Common myeloid progenitor, CD34-positive (primary cell): ENCODE results near the gene TOMM5.

Experiments
- CTCF ChIA-PET: fragments of 350-600 bp; sonication (Branson Sonifier 250); formaldehyde crosslinking; loops from one replicate; lab custom pipeline; 2021; ENCODE audit warnings: antibody characterized with exemption; lab: Charles Lee
- POLR2A ChIA-PET: fragments of 350-600 bp; sonication (Branson Sonifier 250); formaldehyde crosslinking; loops from one replicate; lab custom pipeline; 2021; ENCODE audit warnings: antibody characterized with exemption; lab: Charles Lee
- DNase-seq, 3 donors: peaks; one replicate each; pipeline versions ENCODE4 v3.0.0 to v3.0.0-alpha.2; 2013
- H3K27ac ChIP-seq, 2 experiments: 1 replicate in 1 of 2; 2 replicates in 1 of 2; pipeline ENCODE4 v1.7.0; 2013; ENCODE audit warnings: inconsistent platforms in 2 of 2, low read length in 2 of 2, mild to moderate bottlenecking in 2 of 2, low read depth in 1 of 2, moderate library complexity in 1 of 2; ENCODE audit not compliant: severe bottlenecking in 2 of 2, insufficient read depth in 1 of 2, poor library complexity in 1 of 2
- H3K27me3 ChIP-seq, 5 experiments: replicated peaks in 2 of 5; 1 replicate in 3 of 5; 2 replicates in 2 of 5; pipeline versions ENCODE4 v1.6.1 to v1.7.0; 2013; ENCODE audit warnings: low read length in 4 of 5, mild to moderate bottlenecking in 2 of 5, moderate library complexity in 2 of 5, inconsistent platforms in 1 of 5; ENCODE audit not compliant: insufficient read depth in 5 of 5, control insufficient read depth in 4 of 5
- H3K36me3 ChIP-seq, 4 experiments: 1 replicate in 2 of 4; 2 replicates in 2 of 4; pipeline versions ENCODE4 v1.6.1 to v1.7.0; 2013; ENCODE audit warnings: low read length in 3 of 4, control low read depth in 1 of 4, mild to moderate bottlenecking in 1 of 4; ENCODE audit not compliant: control insufficient read depth in 4 of 4, insufficient read depth in 4 of 4
- H3K4me1 ChIP-seq, 4 experiments: 1 replicate in 3 of 4; 2 replicates in 1 of 4; pipeline versions ENCODE4 v1.6.1 to v1.7.1; 2013; ENCODE audit warnings: low read length in 3 of 4, mild to moderate bottlenecking in 3 of 4, control low read depth in 1 of 4, inconsistent platforms in 1 of 4, moderate library complexity in 1 of 4; ENCODE audit not compliant: control insufficient read depth in 4 of 4, insufficient read depth in 4 of 4; ENCODE audit errors: control extremely low read depth in 1 of 4
- H3K4me3 ChIP-seq, 7 experiments: 1 replicate in 4 of 7; 2 replicates in 3 of 7; pipeline versions ENCODE4 v1.5.1 to v1.7.0; 2013; ENCODE audit warnings: mild to moderate bottlenecking in 7 of 7, low read length in 6 of 7, moderate library complexity in 6 of 7, inconsistent platforms in 2 of 7, low read depth in 2 of 7, control low read depth in 1 of 7; ENCODE audit not compliant: insufficient read depth in 4 of 7, control insufficient read depth in 1 of 7; ENCODE audit errors: extremely low read depth in 1 of 7
- H3K9me3 ChIP-seq, 5 experiments: 1 replicate in 4 of 5; 2 replicates in 1 of 5; pipeline versions ENCODE4 v1.6.1 to v1.7.1; 2013; ENCODE audit warnings: low read length in 4 of 5, mild to moderate bottlenecking in 2 of 5, inconsistent platforms in 1 of 5, low read depth in 1 of 5, moderate library complexity in 1 of 5; ENCODE audit not compliant: control insufficient read depth in 4 of 5, insufficient read depth in 2 of 5; ENCODE audit errors: control extremely low read depth in 1 of 5
- WGBS: methylation state at CpG from one replicate; pipeline ENCODE4 v1.1.5; 2013; ENCODE audit not compliant: insufficient coverage; 5-methylcytosine and 5-hydroxymethylcytosine counted together

TOMM5 gene

DNA sequence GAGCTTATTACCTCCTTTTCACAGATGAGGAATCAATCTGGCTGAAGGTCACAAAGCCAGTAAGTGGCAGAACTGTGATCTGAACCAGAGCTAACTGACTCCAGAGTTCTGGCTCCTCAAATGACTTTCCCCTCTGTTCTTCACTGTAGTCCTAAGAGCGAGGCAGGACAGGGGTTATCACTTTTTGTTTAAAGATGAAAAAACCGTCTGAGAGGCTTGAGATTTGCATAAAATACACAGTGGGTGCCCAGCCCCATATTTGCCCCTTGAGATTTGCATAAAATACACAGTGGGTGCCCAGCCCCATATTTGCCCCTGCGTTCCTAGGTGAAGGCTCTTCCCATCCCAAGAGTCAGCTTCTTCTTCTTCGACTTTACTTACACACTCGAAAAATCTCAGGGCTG, 16.9 kb downstream of the TOMM5 start:
- H3K4me3 ChIP-seq = peak overlapping the region; percentile 28 to 82 (median 70)
- POLR2A ChIA-PET = no interaction called here
- H3K9me3 ChIP-seq = no peaks in the 10 kb centered on the region
- no peak overlapping the region for H3K27ac ChIP-seq
- peaks cover 5 to 18% (median 11%) of the 10 kb centered on the region in 4 experiments for H3K4me1 ChIP-seq
- H3K27me3 ChIP-seq = peaks cover 0 to 9% (median 0%) of the 10 kb centered on the region in 5 experiments
- 28% methylated on average over 4 of the region's 5 CpGs for WGBS
- CTCF ChIA-PET = interaction anchor here (2.0 to 11.5 kb wide), 2 partner anchors 8 to 18 kb away, joined by 5 to 85 read pairs; partner anchors contain the start of gene TOMM5
- peaks cover 0 to 12% (median under 1%) of the 10 kb centered on the region in 4 experiments for H3K36me3 ChIP-seq
- DNase-seq = peak in 1 of 3 donors; percentile 23

DNA sequence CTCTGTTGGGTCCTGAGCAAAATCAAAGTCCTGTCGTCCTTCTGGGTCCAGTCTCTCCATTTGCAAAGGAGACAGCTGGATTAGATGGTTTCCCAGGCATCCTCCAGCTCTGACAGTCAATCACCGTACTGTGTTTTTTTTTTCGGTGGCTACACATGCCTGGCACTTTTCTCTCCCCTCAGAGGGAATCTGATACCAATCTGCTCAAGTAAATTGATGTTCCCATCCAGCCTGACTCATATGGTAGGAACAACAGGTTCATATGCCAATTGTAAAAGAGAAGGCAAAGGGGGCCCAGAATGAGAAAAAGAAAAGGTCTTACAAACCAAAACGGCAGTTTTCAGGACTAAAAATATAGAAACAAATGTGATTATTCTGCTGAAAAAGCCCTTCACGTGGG, 17.4 kb downstream of the TOMM5 start:
- no peak for DNase-seq
- CTCF ChIA-PET = interaction anchor here (2.0 to 11.5 kb wide), 2 partner anchors 9 to 19 kb away, joined by 5 to 85 read pairs; partner anchors contain the start of gene TOMM5
- no peaks in the 10 kb centered on the region for H3K9me3 ChIP-seq
- WGBS = 88% methylated on average over 3 of the region's 5 CpGs
- POLR2A ChIA-PET = interaction anchor here (0.6 kb wide), 1 partner anchor 31 kb away, joined by 3 read pairs; no protein-coding TSS in a partner anchor
- H3K27ac ChIP-seq = no peak overlapping the region
- H3K4me3 ChIP-seq = no peak overlapping the region
- H3K4me1 ChIP-seq = peaks cover 5 to 18% (median 11%) of the 10 kb centered on the region in 4 experiments
- H3K36me3 ChIP-seq = peaks cover 0 to 7% (median 0%) of the 10 kb centered on the region in 4 experiments
- H3K27me3 ChIP-seq = peaks cover 0 to 9% (median 0%) of the 10 kb centered on the region in 5 experiments

DNA sequence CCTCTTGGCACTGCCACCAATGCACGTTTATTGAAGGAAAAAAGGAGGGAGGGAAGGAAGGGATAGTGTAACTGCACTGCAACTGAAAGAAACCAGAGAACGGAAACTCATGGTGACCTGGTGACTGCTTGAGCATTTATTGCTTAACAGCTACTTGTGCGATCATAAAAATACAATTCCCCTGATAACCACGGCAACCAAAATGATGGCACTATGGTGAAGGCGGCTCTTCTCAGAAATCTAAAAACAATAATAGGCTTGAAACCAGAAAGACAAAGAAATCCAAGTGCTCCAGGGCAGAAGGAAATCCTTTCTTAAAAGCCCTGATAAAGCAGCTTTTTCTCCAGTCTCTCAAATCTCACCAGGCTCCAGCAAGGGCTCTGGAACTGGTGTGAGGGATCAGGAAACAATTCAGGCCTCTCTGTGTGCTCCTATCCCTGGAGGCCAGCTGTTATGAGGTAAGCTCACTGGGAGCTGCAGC, 18.1 kb downstream of the TOMM5 start:
- 94% methylated on average over 3 of the region's 5 CpGs for WGBS
- peaks cover 0 to 3% (median 0%) of the 10 kb centered on the region in 4 experiments for H3K36me3 ChIP-seq
- POLR2A ChIA-PET = no interaction called here
- peaks cover 0 to 9% (median 0%) of the 10 kb centered on the region in 5 experiments for H3K27me3 ChIP-seq
- CTCF ChIA-PET = interaction anchor here (2.0 to 11.5 kb wide), 2 partner anchors 10 to 19 kb away, joined by 5 to 85 read pairs; partner anchors contain the start of gene TOMM5
- no peak for DNase-seq
- no peak overlapping the region for H3K27ac ChIP-seq
- H3K4me1 ChIP-seq = peaks cover 5 to 18% (median 11%) of the 10 kb centered on the region in 4 experiments
- H3K9me3 ChIP-seq = no peaks in the 10 kb centered on the region
- no peak overlapping the region for H3K4me3 ChIP-seq

DNA sequence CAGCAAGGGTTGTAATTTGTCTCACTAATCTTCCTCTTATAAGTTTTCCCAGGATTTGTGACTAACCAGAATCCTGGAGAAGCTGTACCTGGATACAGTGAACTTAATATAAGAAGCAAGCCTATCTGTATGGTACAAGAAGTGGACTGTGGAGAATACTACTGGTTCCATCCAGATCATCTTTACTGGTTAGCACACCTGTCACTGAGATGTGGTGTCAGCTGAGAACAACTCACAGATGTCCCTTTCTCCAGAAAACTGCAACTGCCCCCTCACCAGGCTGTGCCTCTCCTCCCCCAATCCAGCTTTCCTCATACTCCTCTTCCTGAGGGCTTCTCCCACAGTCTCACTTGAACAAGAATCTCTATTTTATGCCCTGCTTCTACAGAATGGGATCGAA, 21.1 kb downstream of the TOMM5 start:
- no CpG with 5 or more reads among the region's 1 CpG for WGBS

DNA sequence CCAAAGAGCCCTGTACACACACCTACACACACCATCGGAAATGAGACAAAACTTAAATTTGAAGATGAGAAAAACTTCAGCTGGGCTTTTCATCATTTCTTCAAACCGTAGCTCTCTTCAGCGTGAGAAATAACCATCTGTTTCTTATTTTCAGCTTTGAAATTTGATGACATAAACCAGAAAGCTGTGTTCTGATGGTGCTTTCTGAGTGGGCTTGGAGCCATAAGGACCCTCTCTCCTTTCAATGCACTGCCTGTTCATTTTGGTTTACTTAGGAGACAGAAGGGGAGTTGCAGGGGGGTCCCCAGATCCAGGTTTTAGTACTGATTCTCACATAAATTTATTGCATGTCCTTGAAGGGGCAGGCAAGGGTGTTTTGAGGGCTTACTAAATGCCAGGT, 25.7 kb downstream of the TOMM5 start:
- peaks cover 0 to 3% (median 0%) of the 10 kb centered on the region in 4 experiments for H3K36me3 ChIP-seq
- ChIA-PET POLR2A (no interaction called here), CTCF (interaction anchor here (1.8 kb wide), 1 partner anchor 15 kb away, joined by 5 read pairs; no protein-coding TSS in a partner anchor)
- H3K27me3 ChIP-seq = no peaks in the 10 kb centered on the region
- no peak overlapping the region for H3K4me3 ChIP-seq
- no peak for DNase-seq
- H3K4me1 ChIP-seq = no peaks in the 10 kb centered on the region
- 75% methylated on average over 2 of the region's 3 CpGs for WGBS
- H3K9me3 ChIP-seq = peaks cover 0 to 11% (median 8%) of the 10 kb centered on the region in 5 experiments
- no peak overlapping the region for H3K27ac ChIP-seq

More for the DNA sequence above, 21.1 kb downstream of the TOMM5 start:
- no peak for DNase-seq
- Histone ChIP-seq H3K4me3 (no peak overlapping the region), H3K27me3 (peaks cover 0 to 9% (median 0%) of the 10 kb centered on the region in 5 experiments), H3K27ac (no peak overlapping the region), H3K4me1 (peaks cover 0 to 9% (median 5%) of the 10 kb centered on the region in 4 experiments), H3K9me3 (no peaks in the 10 kb centered on the region), H3K36me3 (no peaks in the 10 kb centered on the region)
- CTCF ChIA-PET = no interaction called here
- POLR2A ChIA-PET = no interaction called here

DNA sequence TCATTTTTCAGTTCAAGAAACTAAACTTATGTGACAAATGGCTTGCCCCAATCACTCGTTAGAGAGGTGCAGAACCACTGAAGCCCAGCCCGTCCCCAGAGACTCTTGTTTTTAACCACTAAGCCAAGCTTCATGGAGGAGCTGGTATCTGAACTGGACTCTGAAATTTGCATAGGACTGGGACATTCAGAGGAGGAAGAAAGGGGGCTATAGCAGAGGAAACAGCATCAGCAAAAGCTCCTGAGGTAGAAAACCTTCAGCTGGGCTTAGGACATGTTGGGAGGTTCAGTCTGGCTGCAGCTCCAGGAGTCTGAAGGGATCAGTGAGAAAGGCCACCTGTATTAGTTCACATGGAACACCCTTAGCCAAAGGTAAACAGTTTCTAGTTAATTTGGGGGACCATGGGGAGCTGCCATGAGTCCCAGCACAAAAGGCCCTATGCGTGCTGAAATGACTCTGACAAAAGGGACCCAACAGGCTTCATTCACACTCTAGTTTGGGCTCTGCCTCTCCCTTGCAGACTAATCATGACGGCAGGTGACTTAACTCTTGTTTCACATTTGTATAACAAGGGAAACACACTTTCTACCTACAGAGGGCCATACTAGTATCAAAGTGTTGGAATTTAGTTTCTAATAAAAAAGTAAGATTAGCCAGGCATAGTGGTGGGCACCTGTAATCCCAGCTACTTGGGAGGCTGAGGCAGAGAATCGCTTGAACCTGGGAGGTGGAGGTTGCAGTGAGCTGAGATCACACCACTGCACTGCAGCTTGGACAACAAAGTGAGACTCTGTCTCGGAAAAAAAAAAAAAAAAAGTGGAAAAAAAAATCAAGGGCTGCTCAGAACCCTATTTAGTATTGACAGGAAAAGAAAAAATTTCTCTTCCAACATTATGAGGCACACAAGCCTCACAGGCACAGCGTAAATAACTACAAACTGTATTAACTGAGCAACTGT, 26.5 kb downstream of the TOMM5 start:
- H3K4me1 ChIP-seq = no peaks in the 10 kb centered on the region
- peaks cover 0 to 3% (median 0%) of the 10 kb centered on the region in 4 experiments for H3K36me3 ChIP-seq
- H3K4me3 ChIP-seq = no peak overlapping the region
- 78% methylated on average over 4 of the region's 7 CpGs for whole genome bisulfite sequencing
- no peak overlapping the region for H3K27ac ChIP-seq
- ChIA-PET CTCF (interaction anchor here (1.8 kb wide), 1 partner anchor 16 kb away, joined by 5 read pairs; no protein-coding TSS in a partner anchor), POLR2A (no interaction called here)
- H3K27me3 ChIP-seq = no peaks in the 10 kb centered on the region
- H3K9me3 ChIP-seq = peaks cover 0 to 11% (median 8%) of the 10 kb centered on the region in 5 experiments
- DNase-seq = no peak
